Tongue (tissue), 2 donors: ENCODE data around the gene DSCAML1. TPM values are rescaled to one million over a fixed set of nuclear protein-coding genes. Genes with fewer than 3 reads are reported as not detected.
A peak's percentile ranks its signal among the peaks of the same experiment; 100 is the strongest.
"Not testable (repeated sequence)": the region's sequence is repeated elsewhere in the genome, so short reads cannot be mapped to it uniquely, and the experiment has no call there.

Experiments
- DNase-seq: peaks from one replicate; pipeline ENCODE4 v3.0.0-alpha.2; 2015
- total RNA-seq: library from RNA; depleted of rRNA; stranded (reverse); fragments of >200 nt; gene quantifications from one replicate; pipeline ENCODE4 v1.2.3, GENCODE V29; 2014

The DSCAML1 gene
- total RNA-seq, 1 donor from 2014 or later, result 0.31 TPM

DNA sequence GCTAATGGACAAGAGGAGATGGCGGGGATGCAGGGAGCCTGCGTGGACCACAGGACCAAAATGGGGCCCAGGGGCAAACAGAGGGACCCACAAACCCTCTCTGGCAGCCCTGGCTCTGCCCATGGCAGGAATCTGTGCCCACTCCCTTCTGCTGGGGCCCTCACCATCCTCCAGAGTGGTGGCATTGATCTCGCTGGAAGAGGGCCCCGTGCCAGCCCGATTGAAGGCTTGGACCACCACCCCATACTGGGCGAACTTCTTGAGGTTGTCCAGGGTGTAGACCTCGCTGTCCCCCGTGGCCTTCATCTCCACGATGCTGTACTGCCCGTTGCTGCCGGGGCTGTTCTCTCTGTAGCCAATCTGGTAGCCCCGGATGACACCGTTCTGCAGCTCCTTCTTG lies 332.2 kb downstream of the DSCAML1 start:
- DNase-seq, result no peak

DNA sequence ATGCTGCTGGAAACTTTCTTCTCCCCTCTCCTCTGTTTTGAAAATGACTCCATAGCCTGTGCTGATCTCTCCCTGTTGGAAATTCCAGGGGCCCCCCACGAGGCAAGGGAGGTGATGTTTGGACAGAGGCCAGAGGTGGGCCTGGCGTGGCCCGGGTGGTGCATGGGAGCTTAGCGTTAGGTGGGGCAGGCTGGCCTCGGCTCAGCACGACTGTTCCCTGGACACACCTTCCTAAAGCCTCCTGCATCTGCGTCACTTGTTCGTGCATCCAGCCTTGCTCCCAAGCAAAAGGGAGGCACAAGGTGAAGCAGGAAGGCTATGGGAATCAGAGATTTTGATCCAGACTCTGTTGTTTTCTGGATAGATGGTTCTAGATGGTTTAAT lies 334.2 kb downstream of the DSCAML1 start:
- DNase-seq, result no peak

DNA sequence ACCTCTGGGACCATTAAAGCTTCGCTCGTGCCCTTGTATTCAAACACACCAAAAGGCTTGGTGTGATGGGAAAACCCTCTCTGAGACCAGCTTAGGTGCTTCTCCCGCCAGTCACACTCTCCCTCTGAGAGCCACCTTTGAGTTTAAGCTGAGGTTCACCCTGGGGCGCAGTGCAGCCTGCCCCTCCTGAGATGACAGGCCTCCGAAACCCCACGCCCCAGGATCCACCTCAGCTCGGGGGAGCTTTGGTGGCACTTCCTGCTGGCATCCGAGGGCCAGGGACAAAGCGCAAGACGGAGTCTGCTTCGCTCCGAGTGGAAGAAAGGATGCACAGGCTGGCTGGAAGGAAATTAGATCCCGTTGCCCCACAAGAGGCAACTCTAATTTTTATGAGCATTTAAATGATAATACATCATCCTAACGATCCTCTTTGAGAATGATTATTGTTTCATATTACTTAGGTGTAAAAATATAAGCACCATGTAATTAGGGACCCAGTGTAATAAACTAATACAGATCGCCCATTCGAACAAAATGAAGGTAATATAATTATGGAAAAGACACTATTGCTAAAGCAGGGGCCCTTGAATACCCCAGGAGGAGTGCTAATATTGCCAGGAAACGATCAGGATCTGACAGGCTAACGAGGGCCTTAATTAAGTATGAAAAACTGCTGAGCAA lies 334.7 kb downstream of the DSCAML1 start:
- no peak for DNase-seq

GRCh38 chr11:117461396-117462182 lies 335.4 kb downstream of the DSCAML1 start:
- no peak for DNase-seq

DNA sequence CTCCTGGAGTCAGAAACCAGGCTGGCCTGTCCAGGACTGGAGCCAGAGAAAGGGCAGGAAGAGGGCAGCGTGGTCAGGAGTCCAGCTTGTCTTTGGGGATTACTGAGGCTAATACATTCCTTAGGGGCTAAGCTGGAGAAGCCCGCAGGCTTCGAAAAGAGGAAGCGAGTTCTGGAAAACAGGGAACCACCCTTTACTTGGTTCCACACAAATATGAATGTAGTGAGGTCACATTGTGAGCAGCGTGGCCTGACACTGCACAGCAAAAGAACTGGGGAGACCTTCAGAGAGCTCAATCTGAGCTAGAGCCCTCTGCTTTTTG lies 337.1 kb downstream of the DSCAML1 start:
- no peak for DNase-seq

GRCh38 chr11:117459123-117459978 lies 337.7 kb downstream of the DSCAML1 start:
- no peak for DNase-seq

DNA sequence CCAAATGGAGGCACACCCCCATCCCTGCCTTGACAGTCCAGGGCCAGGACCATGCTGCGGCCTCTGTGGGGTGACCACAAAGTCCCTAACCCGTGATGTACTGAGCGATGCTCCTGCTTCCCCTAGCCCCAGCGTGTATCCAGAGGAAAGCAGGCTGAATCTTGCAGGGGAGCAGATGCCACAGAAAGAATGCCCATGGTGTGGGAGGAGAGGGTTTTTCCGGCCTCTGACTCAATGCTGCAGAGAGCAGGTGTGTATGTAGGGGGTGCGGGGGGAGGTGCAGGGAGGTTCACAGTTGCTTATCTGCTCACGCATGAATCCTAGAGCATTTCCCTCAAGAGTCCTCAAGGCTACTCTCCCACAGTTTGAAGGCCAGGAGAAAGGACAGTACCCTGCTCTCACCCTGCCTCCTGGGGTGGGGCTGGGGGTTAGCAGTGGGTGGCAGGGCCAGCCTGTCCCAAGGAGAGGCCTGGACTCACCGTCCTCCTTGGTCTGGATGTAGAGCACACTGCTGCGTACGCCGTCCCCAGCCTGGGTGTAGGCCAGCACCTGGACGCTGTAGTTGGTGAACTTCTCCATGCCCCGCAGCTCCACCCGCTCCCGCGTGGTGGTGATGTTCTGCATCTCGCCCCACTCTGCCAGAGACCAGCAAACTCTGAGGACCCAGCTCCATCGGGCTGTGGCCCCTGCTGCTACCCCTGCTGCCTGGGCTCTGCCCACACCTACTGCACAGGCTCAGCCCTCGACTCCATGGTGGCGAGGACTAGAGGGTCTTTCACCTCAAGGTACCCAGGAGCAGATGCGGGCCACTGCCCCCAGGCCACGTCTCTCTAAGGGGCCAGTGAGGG lies 338.5 kb downstream of the DSCAML1 start:
- DNase-seq, result no peak

- DNase-seq, result no peak
Observed at GRCh38 chr11:117457835-117458234, 339.2 kb downstream of the DSCAML1 start.

GRCh38 chr11:117457031-117457785 lies 339.8 kb downstream of the DSCAML1 start:
- no peak for DNase-seq

DNA sequence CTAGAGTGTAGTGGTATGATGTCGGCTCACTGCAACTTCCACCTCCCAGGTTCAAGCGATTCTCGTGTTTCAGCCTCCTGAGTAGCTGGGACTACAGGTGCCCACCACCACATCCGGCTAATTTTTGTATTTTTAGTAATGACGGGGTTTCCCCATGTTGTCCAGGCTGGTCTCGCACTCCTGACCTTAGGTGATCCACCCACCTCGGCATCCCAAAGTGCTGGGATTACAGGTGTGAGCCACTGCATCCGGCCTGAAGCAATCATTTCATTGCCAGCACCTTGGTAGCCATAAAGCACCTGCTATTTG lies 340.3 kb downstream of the DSCAML1 start:
- DNase-seq, result not testable (repeated sequence)

DNA sequence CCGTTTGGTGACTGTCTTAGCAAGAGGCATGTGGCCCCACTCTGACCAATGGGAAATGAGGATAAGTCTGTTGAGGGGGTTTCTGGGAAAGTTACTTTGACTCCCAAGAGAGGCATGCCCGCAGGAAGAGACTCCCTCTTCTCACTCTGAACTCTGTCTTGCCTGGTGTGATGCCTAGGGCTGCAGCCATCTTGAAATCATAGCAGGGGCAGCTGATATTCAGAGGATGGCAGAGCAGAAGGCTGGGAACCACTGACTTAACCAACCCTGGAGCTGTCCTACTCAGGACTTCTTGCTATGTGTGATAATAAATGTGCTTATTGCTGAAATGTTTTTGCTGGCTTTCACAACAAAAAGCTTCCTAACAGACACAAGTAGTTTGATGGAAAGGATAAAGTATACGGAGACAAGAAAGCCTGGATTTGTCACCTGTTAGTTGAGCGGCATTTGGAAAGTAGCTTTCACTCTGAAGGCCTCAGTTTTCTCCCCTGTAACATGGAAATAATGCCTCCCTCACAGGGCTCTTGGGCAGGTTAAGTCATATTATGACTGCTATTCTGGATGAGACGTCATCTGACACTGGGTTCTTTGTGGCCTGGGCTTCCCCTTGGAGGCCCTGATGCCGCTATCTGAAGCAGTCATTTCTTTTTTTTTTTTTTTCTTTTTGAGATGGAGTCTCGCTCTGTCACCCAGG lies 340.8 kb downstream of the DSCAML1 start:
- no peak for DNase-seq

GRCh38 chr11:117454564-117454917 lies 342.5 kb downstream of the DSCAML1 start:
- no peak for DNase-seq

GRCh38 chr11:117453886-117454563 lies 343.0 kb downstream of the DSCAML1 start:
- no peak for DNase-seq

GRCh38 chr11:117449111-117449693 lies 347.8 kb downstream of the DSCAML1 start:
- DNase-seq, result no peak

- peak; percentile 20 for DNase-seq
Observed at GRCh38 chr11:117444711-117445658, 352.0 kb downstream of the DSCAML1 start.

DNA sequence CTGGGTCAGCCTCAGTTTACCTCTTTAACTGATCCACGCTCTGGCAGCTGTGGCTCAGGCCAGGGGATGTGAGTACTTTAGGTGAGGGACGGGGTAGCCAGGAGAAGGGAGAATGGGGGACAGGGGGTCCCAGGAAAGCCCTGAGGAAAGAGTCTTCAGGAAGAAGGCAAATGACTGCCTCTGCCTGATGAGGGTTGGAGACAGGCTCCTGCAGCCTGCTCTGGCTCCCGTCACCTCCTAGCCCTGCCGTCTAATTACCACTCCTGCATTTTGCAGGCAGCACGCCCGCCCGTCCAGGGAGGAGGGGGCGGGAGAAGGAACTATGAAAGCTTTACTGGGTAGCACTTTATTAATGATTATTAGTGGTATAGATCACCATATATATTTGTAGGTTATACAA lies 352.8 kb downstream of the DSCAML1 start:
- DNase-seq, result no peak

DNA sequence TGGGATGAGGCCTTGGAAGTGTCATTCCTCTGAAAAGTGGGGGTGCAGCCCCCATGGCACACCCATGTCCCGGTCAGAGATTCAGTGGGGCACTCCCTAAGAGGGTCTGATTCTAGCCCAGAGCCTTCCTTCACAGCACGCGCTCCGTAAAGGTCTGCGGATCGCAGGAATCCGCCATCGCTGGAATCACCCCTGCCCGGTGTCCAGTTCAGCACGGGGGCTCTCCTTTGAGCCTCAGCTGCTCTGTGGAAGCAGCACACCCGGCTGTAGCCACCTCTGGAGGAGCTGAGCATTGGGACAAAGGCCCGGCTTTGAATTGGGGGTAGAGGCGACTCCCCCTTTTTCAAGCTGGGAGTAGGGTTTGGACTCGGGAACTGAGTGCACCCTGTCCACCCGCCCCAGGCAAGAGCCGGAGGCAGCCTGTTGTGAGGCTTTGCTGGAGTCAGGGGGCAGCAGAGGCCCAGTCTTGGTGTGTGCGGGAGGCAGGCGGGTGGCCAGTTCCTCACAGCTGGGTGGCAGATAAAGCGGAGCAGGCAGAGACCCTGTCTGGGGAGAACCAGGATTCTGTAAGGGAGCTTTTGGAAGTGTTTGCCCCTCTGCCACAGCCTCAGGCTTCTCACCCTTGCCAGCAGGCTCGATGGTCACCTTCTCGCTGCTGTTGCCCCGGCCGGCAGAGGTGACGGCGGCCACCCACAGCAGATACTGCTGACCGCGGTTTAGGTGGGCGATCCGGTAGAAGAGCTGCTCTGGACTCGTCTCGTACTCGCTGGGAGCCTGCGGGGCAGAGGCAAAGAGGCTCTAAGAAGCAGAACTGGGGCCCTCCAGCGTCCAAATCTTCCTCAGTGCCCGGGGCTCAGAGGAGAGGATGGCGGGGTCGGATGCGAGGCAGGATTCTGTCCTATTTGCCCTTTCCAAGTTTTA lies 353.5 kb downstream of the DSCAML1 start:
- DNase-seq, result peak; percentile 82

GRCh38 chr11:117442869-117443239 lies 354.2 kb downstream of the DSCAML1 start:
- no peak for DNase-seq
